ENCODE data around the gene ABCD4.
"Not testable (repeated sequence)": the region's sequence is repeated elsewhere in the genome, so short reads cannot be mapped to it uniquely, and the experiment has no call there.

The ABCD4 gene

GRCh38 chr14:74281069-74281468 is 21.7 kb downstream of the ABCD4 start:
- POLR2A ChIA-PET (ENCODE audit: low non-redundant PET): no interaction called here
- TF ChIP-seq, protein P1, sequence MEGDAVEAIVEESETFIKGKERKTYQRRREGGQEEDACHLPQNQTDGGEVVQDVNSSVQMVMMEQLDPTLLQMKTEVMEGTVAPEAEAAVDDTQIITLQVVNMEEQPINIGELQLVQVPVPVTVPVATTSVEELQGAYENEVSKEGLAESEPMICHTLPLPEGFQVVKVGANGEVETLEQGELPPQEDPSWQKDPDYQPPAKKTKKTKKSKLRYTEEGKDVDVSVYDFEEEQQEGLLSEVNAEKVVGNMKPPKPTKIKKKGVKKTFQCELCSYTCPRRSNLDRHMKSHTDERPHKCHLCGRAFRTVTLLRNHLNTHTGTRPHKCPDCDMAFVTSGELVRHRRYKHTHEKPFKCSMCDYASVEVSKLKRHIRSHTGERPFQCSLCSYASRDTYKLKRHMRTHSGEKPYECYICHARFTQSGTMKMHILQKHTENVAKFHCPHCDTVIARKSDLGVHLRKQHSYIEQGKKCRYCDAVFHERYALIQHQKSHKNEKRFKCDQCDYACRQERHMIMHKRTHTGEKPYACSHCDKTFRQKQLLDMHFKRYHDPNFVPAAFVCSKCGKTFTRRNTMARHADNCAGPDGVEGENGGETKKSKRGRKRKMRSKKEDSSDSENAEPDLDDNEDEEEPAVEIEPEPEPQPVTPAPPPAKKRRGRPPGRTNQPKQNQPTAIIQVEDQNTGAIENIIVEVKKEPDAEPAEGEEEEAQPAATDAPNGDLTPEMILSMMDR (conservative IDR thresholded peaks at IDR 0.05; ENCODE audit: low read depth): no peak
- CTCF ChIA-PET: interaction anchor here (0.5 to 1.6 kb wide), 6 partner anchors 10 to 66 kb away, joined by 3 to 6 read pairs (median 4); no protein-coding TSS in a partner anchor
- DNase-seq (ENCODE audit: low spot score): no peak
- no peak overlapping the region for H3K27ac ChIP-seq

- TF ChIP-seq, protein P1 (conservative IDR thresholded peaks at IDR 0.05; ENCODE audit: low read depth): no peak
- no peak for DNase-seq (ENCODE audit: low spot score)
- no peak overlapping the region for H3K27ac ChIP-seq
- ChIA-PET CTCF (interaction anchor here (0.6 to 0.9 kb wide), 2 partner anchors 16 to 17 kb away, joined by 3 read pairs; no protein-coding TSS in a partner anchor), POLR2A (ENCODE audit: low non-redundant PET) (no interaction called here)
These were observed 24.7 kb downstream of the ABCD4 start for GRCh38 chr14:74278080-74278479.

- no peak overlapping the region for H3K27ac ChIP-seq
- ChIA-PET CTCF (interaction anchor here (0.5 to 0.6 kb wide), 2 partner anchors 11 to 19 kb away, joined by 3 read pairs; no protein-coding TSS in a partner anchor), POLR2A (ENCODE audit: low non-redundant PET) (no interaction called here)
- TF ChIP-seq, protein P1 (conservative IDR thresholded peaks at IDR 0.05; ENCODE audit: low read depth): no peak
- DNase-seq (ENCODE audit: low spot score): peak; percentile 57
These were observed 27.4 kb downstream of the ABCD4 start for GRCh38 chr14:74275241-74275841.

DNA sequence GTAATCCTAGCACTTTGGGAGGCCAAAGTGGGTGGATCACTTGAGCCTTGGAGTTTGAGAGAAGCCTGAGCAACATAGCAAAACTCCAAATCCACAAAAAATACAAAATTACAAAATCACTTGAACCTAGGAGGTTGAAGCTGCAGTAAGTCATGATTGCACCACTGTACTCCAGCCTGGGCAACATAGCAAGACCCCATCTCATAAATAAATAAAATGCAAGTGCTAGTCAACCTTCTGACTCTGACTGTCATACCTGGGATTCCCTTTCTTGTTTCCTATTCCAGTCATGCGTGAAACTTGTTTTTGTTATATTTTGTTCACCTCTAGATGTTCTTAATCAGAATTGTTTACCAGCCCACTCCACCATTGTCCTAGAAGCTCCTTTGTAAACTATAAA is 31.4 kb downstream of the ABCD4 start:
- H3K27ac ChIP-seq: no peak overlapping the region
- CTCF ChIA-PET: interaction anchor here (0.6 to 1.2 kb wide), 3 partner anchors 10 to 1290 kb away, joined by 3 read pairs; no protein-coding TSS in a partner anchor
- no peak for DNase-seq (ENCODE audit: low spot score)
- TF ChIP-seq, protein P1 (conservative IDR thresholded peaks at IDR 0.05; ENCODE audit: low read depth): no peak
- POLR2A ChIA-PET (ENCODE audit: low non-redundant PET): no interaction called here

GRCh38 chr14:74270382-74271177 is 32.2 kb downstream of the ABCD4 start:
- POLR2A ChIA-PET (ENCODE audit: low non-redundant PET); H3K27ac ChIP-seq: not testable (repeated sequence)
- CTCF ChIA-PET: interaction anchor here (0.6 to 1.2 kb wide), 3 partner anchors 11 to 1291 kb away, joined by 3 read pairs; no protein-coding TSS in a partner anchor
- peak; percentile 44 for DNase-seq (ENCODE audit: low spot score)

GRCh38 chr14:74267588-74267987 is 35.1 kb downstream of the ABCD4 start:
- DNase-seq (ENCODE audit: low spot score): no peak
- H3K27ac ChIP-seq: no peak overlapping the region
- POLR2A ChIA-PET (ENCODE audit: low non-redundant PET): no interaction called here
- TF ChIP-seq, protein P1 (conservative IDR thresholded peaks at IDR 0.05; ENCODE audit: low read depth): no peak
- CTCF ChIA-PET: interaction anchor here (0.6 to 2.6 kb wide), 3 partner anchors 11 to 17 kb away, joined by 3 to 14 read pairs (median 5); no protein-coding TSS in a partner anchor

Data from RWPE1 (cell line).